ENCODE results near the gene MAD1L1. TPM values are rescaled to one million over a fixed set of nuclear protein-coding genes. Genes with fewer than 3 reads are reported as not detected.

The MAD1L1 gene
- total RNA-seq, 2 experiments from 2014 or later = 58.3 to 65.3 TPM

DNA sequence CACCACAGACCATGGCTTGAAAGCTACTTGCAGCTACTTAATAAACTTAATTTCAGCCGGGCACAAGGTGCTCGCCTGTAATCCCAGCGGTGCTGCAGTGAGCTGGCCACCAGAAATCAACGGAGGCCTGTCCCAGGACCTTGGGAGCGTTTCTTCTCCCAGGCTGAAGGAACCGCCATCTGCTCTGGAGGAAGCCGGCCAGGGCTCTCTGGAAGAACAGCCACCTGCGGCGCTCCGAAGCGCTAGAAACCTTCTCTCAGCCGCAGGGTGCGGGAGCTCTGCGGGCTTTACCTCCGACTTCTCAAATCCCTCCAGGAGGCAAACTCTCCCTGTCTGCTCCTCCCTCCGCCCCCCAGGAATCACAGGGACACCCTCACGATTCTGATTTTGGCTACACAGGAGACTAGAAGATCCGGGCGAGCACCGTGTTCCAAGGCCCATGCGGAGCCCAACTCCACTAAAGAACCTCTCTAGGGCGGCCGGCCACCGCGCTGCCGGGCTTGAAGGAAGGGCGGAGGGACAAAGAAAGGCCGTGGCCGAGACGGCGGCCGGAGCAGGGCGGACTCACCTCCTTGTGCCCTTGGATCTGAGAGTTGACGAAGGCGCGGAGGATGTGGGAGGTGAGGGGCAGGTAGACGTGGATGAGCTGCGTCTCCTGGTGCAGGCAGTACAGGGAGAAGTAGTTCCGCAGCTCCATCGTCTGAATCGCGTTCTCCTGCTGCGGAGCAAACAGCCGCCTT lies 23.7 kb upstream of the MAD1L1 start:
- peaks cover 27% of the 10 kb centered on the region for H3K36me3 ChIP-seq (ENCODE audit: insufficient read depth, low read length)
- POLR2A ChIA-PET = no interaction called here
- TF ChIP-seq EZH2phosphoT487 (IDR thresholded peaks at IDR 0.05; ENCODE audit: borderline replicate concordance, low read depth, low read length) = no peak
- TF ChIP-seq CTCF (conservative IDR thresholded peaks at IDR 0.05; ENCODE audit: low read length) = no peak

GRCh38 chr7:2255145-2256139 lies 22.7 kb upstream of the MAD1L1 start:
- Histone ChIP-seq H3K27ac (ENCODE audit: low read depth, low read length, poor library complexity, severe bottlenecking) (no peak overlapping the region), H3K4me3 (ENCODE audit: low read depth, low read length, poor library complexity, severe bottlenecking) (no peak overlapping the region), H3K36me3 (ENCODE audit: insufficient read depth, low read length) (peaks cover 30% of the 10 kb centered on the region; the same call in 1 of the 2 replicates), H3K4me1 (ENCODE audit: insufficient read depth, low read length, poor library complexity, severe bottlenecking) (peaks cover 17% of the 10 kb centered on the region), H3K9me3 (ENCODE audit: low read length) (no peaks in the 10 kb centered on the region), H3K9me2 (ENCODE audit: insufficient read depth, low read length) (no peaks in the 10 kb centered on the region), H2AFZ (ENCODE audit: low read length) (no peak overlapping the region), H4K20me1 (ENCODE audit: insufficient read depth, low read length) (no peaks in the 10 kb centered on the region), H3K4me2 (ENCODE audit: low read length) (no peak overlapping the region), H3K79me2 (ENCODE audit: insufficient read depth, low read depth, low read length) (no peaks in the 10 kb centered on the region)
- intact Hi-C loops (cut with micrococcal nuclease; ENCODE audit: unreplicated experiment) = no loop called here
- ChIA-PET POLR2A (no interaction called here), CTCF (ENCODE audit: unreplicated experiment) (no interaction called here)
- TF ChIP-seq EZH2phosphoT487 (IDR thresholded peaks at IDR 0.05; ENCODE audit: borderline replicate concordance, low read depth, low read length) (no peak), CTCF (conservative IDR thresholded peaks at IDR 0.05; ENCODE audit: low read length) (no peak)
- BruUV-seq (replicated peaks) = no TSS peak
- no peak for DNase-seq (ENCODE audit: low spot score)

More for the DNA sequence above, 23.7 kb upstream of the MAD1L1 start:
- Histone ChIP-seq H3K79me2 (ENCODE audit: insufficient read depth, low read depth, low read length) (no peaks in the 10 kb centered on the region), H3K9me2 (ENCODE audit: insufficient read depth, low read length) (no peaks in the 10 kb centered on the region), H3K4me2 (ENCODE audit: low read length) (no peak overlapping the region), H4K20me1 (ENCODE audit: insufficient read depth, low read length) (no peaks in the 10 kb centered on the region), H3K4me1 (ENCODE audit: insufficient read depth, low read length, poor library complexity, severe bottlenecking) (peaks cover 19% of the 10 kb centered on the region), H3K27ac (ENCODE audit: low read depth, low read length, poor library complexity, severe bottlenecking) (no peak overlapping the region), H3K9me3 (ENCODE audit: low read length) (no peaks in the 10 kb centered on the region), H2AFZ (ENCODE audit: low read length) (no peak overlapping the region), H3K4me3 (ENCODE audit: low read depth, low read length, poor library complexity, severe bottlenecking) (no peak overlapping the region)
- intact Hi-C loops (cut with micrococcal nuclease; ENCODE audit: unreplicated experiment) = loop anchor here (1.0 kb wide), 1 partner anchor 26 kb away; no protein-coding TSS in a partner anchor
- no TSS peak for BruUV-seq (replicated peaks)
- CTCF ChIA-PET (ENCODE audit: unreplicated experiment) = no interaction called here
- DNase-seq (ENCODE audit: low spot score) = no peak

Data from OCI-LY7 (cell line).